HUES6 (cell line): ENCODE data around the gene CLPTM1.
A peak's percentile ranks its signal among the peaks of the same experiment; 100 is the strongest.
"Not testable (repeated sequence)": the region's sequence is repeated elsewhere in the genome, so short reads cannot be mapped to it uniquely, and the experiment has no call there.

Experiments used
- H3K27ac ChIP-seq: 2 replicates; pipeline ENCODE4 v1.7.0; 2013; ENCODE audit warnings: low read depth, mild to moderate bottlenecking, low read length, inconsistent platforms
- H3K27me3 ChIP-seq: 2 replicates; pipeline ENCODE4 v1.6.1; 2013; ENCODE audit warnings: low read length; ENCODE audit not compliant: control insufficient read depth, insufficient read depth
- H3K36me3 ChIP-seq: 2 replicates; pipeline ENCODE4 v1.6.1; 2013; ENCODE audit warnings: low read length; ENCODE audit not compliant: control insufficient read depth, insufficient read depth
- H3K4me1 ChIP-seq: 2 replicates; pipeline ENCODE4 v1.6.1; 2013; ENCODE audit warnings: low read length; ENCODE audit not compliant: control insufficient read depth, insufficient read depth
- H3K4me3 ChIP-seq: 2 replicates; pipeline ENCODE4 v1.5.1; 2013; ENCODE audit warnings: low read depth, low read length
- H3K9ac ChIP-seq: one replicate; pipeline ENCODE4 v1.6.1; 2013; ENCODE audit warnings: mild to moderate bottlenecking, low read length
- H3K9me3 ChIP-seq: 2 replicates; pipeline ENCODE4 v1.6.1; 2013; ENCODE audit warnings: low read depth, low read length; ENCODE audit not compliant: control insufficient read depth, insufficient read depth

CLPTM1 gene

GRCh38 chr19:44914433-44915206 lies 40.6 kb upstream of the CLPTM1 start, which contains the start of gene APOC1:
Gene APOC1, plus strand, starts transcription at chr19:44914608. Its CDS starts 284 bp downstream, at chr19:44914892.
- peak within 1 kb of the TSS; percentile 75 for H3K27ac ChIP-seq
- H3K36me3 ChIP-seq, H3K9me3 ChIP-seq, H3K27me3 ChIP-seq: not testable (repeated sequence)
- H3K4me1 ChIP-seq: peaks cover 27% of the 10 kb centered on the region
- H3K9ac ChIP-seq: peak within 1 kb of the TSS; percentile 78
- peak within 1 kb of the TSS; percentile 74 for H3K4me3 ChIP-seq

- H3K27ac ChIP-seq: no peak overlapping the region
- peaks cover 11% of the 10 kb centered on the region for H3K4me1 ChIP-seq
- H3K9ac ChIP-seq: no peak overlapping the region
- no peaks in the 10 kb centered on the region for H3K27me3 ChIP-seq
- H3K4me3 ChIP-seq: no peak overlapping the region
- no peaks in the 10 kb centered on the region for H3K9me3 ChIP-seq
- no peaks in the 10 kb centered on the region for H3K36me3 ChIP-seq
Observed at GRCh38 chr19:44924243-44924725, 30.9 kb upstream of the CLPTM1 start.

- H3K4me1 ChIP-seq: peaks cover 11% of the 10 kb centered on the region
- no peaks in the 10 kb centered on the region for H3K27me3 ChIP-seq
- H3K27ac ChIP-seq: no peak overlapping the region
- no peak overlapping the region for H3K9ac ChIP-seq
- no peaks in the 10 kb centered on the region for H3K9me3 ChIP-seq
- H3K4me3 ChIP-seq: no peak overlapping the region
- no peaks in the 10 kb centered on the region for H3K36me3 ChIP-seq
Observed at GRCh38 chr19:44925114-44925891, 29.9 kb upstream of the CLPTM1 start.

GRCh38 chr19:44926245-44927077 lies 28.7 kb upstream of the CLPTM1 start:
- Histone ChIP-seq H3K4me1 (peaks cover 11% of the 10 kb centered on the region), H3K4me3 (peak overlapping the region; percentile 27)
- not testable (repeated sequence) for H3K27me3 ChIP-seq, H3K9ac ChIP-seq, H3K27ac ChIP-seq, H3K36me3 ChIP-seq, H3K9me3 ChIP-seq

GRCh38 chr19:44927746-44928145 lies 27.4 kb upstream of the CLPTM1 start:
- no peak overlapping the region for H3K4me3 ChIP-seq

GRCh38 chr19:44930088-44930487 lies 25.1 kb upstream of the CLPTM1 start:
- no peaks in the 10 kb centered on the region for H3K36me3 ChIP-seq
- no peaks in the 10 kb centered on the region for H3K9me3 ChIP-seq
- H3K4me3 ChIP-seq: no peak overlapping the region
- H3K27ac ChIP-seq: no peak overlapping the region
- H3K27me3 ChIP-seq: no peaks in the 10 kb centered on the region
- peaks cover 7% of the 10 kb centered on the region for H3K4me1 ChIP-seq
- H3K9ac ChIP-seq: no peak overlapping the region

More at GRCh38 chr19:44927746-44928145, 27.4 kb upstream of the CLPTM1 start:
- no peak overlapping the region for H3K27ac ChIP-seq
- peaks cover 11% of the 10 kb centered on the region for H3K4me1 ChIP-seq
- H3K9me3 ChIP-seq: no peaks in the 10 kb centered on the region
- H3K27me3 ChIP-seq: no peaks in the 10 kb centered on the region
- no peaks in the 10 kb centered on the region for H3K36me3 ChIP-seq
- no peak overlapping the region for H3K9ac ChIP-seq

- Histone ChIP-seq H3K36me3 (no peaks in the 10 kb centered on the region), H3K27ac (no peak overlapping the region), H3K9me3 (no peaks in the 10 kb centered on the region), H3K4me1 (peaks cover 10% of the 10 kb centered on the region), H3K4me3 (no peak overlapping the region), H3K27me3 (no peaks in the 10 kb centered on the region), H3K9ac (no peak overlapping the region)
Observed at GRCh38 chr19:44931541-44931940, 23.6 kb upstream of the CLPTM1 start.

- H3K9ac ChIP-seq: no peak overlapping the region
- H3K27me3 ChIP-seq: no peaks in the 10 kb centered on the region
- no peak overlapping the region for H3K4me3 ChIP-seq
- no peaks in the 10 kb centered on the region for H3K9me3 ChIP-seq
- H3K4me1 ChIP-seq: peaks cover 6% of the 10 kb centered on the region
- H3K27ac ChIP-seq: no peak overlapping the region
- H3K36me3 ChIP-seq: no peaks in the 10 kb centered on the region
Observed at GRCh38 chr19:44939668-44940067, 15.5 kb upstream of the CLPTM1 start.

GRCh38 chr19:44942067-44942571 lies 13.1 kb upstream of the CLPTM1 start, which contains the start of gene APOC4:
Gene APOC4, plus strand, starts transcription at chr19:44942237. Its CDS starts 41 bp downstream, at chr19:44942278.
- Histone ChIP-seq H3K4me1 (no peaks in the 10 kb centered on the region), H3K9me3 (no peaks in the 10 kb centered on the region), H3K4me3 (no peak within 1 kb of the TSS), H3K27me3 (no peaks in the 10 kb centered on the region), H3K27ac (no peak within 1 kb of the TSS), H3K36me3 (no peaks in the 10 kb centered on the region), H3K9ac (no peak within 1 kb of the TSS)

- H3K9me3 ChIP-seq: no peaks in the 10 kb centered on the region
- H3K9ac ChIP-seq: no peak overlapping the region
- no peak overlapping the region for H3K4me3 ChIP-seq
- no peaks in the 10 kb centered on the region for H3K27me3 ChIP-seq
- no peaks in the 10 kb centered on the region for H3K36me3 ChIP-seq
- H3K27ac ChIP-seq: no peak overlapping the region
- H3K4me1 ChIP-seq: no peaks in the 10 kb centered on the region
Observed at GRCh38 chr19:44943801-44944249, 11.4 kb upstream of the CLPTM1 start.
